AG20443 (cell line): Measurements from ENCODE around the gene SETD6.

Experiments
- DNase-seq: peaks from one replicate; pipeline ENCODE4 v3.0.0; 2012; ENCODE audit warnings: low spot score, mixed read lengths

SETD6 gene

GRCh38 chr16:58507963-58508670 is 7.2 kb upstream of the SETD6 start:
- DNase-seq = no peak

- no peak for DNase-seq
These were observed 6.6 kb upstream of the SETD6 start for GRCh38 chr16:58508671-58509251.

GRCh38 chr16:58509256-58510096 is 5.8 kb upstream of the SETD6 start:
- DNase-seq = no peak

- DNase-seq = no peak
These were observed 5.1 kb upstream of the SETD6 start for GRCh38 chr16:58510097-58510775.

- DNase-seq = no peak
These were observed 4.3 kb upstream of the SETD6 start for GRCh38 chr16:58510776-58511628.

GRCh38 chr16:58511933-58512815 is 3.1 kb upstream of the SETD6 start:
- DNase-seq = peak; percentile 67

GRCh38 chr16:58513874-58514273 is 1.4 kb upstream of the SETD6 start:
- no peak for DNase-seq

- peak; percentile 30 for DNase-seq
These were observed 802 bp downstream of the SETD6 start for GRCh38 chr16:58515871-58516767.

GRCh38 chr16:58516768-58517107 is 1.4 kb downstream of the SETD6 start:
- DNase-seq = no peak

GRCh38 chr16:58518083-58518979 is 3.0 kb downstream of the SETD6 start:
- DNase-seq = no peak

GRCh38 chr16:58518980-58519368 is 3.7 kb downstream of the SETD6 start:
- no peak for DNase-seq

GRCh38 chr16:58519707-58520106 is 4.4 kb downstream of the SETD6 start:
- DNase-seq = no peak

GRCh38 chr16:58530179-58530578 is 14.9 kb downstream of the SETD6 start:
- DNase-seq = no peak

- no peak for DNase-seq
These were observed 17.1 kb downstream of the SETD6 start for GRCh38 chr16:58532414-58532813.

GRCh38 chr16:58533751-58534470 is 18.6 kb downstream of the SETD6 start:
- DNase-seq = no peak

- DNase-seq = no peak
These were observed 19.8 kb downstream of the SETD6 start for GRCh38 chr16:58535100-58535499.

GRCh38 chr16:58536278-58536677 is 21.0 kb downstream of the SETD6 start:
- DNase-seq = no peak
